ENCODE measurements around the gene PPIG.

PPIG gene

DNA sequence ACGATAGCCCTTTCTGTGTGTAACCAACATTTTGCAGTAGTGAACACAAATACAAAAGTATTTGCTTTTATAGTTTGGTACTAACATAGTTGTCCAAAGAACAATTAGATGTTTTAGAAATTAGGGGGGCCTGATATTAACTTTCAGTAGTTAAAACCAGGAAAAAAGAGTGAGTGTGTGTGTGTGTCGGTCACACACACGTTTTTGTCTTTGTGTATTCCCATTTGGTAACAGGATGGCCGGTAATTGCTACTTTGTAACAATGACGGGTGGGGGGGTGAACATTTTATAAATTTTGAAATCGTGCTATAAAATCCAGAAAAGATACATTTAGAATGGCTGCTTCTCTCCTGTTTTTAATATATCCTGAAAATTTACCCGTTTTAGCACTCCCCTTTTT, 1.5 kb downstream of the PPIG start:
- TF ChIP-seq, protein P1, sequence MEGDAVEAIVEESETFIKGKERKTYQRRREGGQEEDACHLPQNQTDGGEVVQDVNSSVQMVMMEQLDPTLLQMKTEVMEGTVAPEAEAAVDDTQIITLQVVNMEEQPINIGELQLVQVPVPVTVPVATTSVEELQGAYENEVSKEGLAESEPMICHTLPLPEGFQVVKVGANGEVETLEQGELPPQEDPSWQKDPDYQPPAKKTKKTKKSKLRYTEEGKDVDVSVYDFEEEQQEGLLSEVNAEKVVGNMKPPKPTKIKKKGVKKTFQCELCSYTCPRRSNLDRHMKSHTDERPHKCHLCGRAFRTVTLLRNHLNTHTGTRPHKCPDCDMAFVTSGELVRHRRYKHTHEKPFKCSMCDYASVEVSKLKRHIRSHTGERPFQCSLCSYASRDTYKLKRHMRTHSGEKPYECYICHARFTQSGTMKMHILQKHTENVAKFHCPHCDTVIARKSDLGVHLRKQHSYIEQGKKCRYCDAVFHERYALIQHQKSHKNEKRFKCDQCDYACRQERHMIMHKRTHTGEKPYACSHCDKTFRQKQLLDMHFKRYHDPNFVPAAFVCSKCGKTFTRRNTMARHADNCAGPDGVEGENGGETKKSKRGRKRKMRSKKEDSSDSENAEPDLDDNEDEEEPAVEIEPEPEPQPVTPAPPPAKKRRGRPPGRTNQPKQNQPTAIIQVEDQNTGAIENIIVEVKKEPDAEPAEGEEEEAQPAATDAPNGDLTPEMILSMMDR (IDR thresholded peaks at IDR 0.05) = no peak

DNA sequence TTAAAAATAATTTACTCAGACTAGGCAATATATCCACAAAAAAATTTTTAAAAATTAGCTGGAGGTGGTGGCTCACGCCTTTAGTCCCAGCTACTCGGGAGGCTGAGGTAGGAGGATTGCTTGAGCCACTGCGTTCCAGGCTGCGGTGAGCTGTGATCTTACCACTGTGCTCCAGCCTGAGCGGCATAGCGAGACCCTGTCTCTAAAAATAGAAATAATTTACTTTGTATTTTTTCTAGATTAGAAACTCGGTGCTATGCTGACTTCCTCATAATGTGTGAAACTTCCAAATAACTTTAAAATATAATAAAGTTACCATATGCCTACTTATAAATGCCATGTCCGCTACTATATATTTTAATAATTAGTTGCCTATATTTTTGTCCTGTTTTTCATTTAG, 6.7 kb downstream of the PPIG start:
- TF ChIP-seq, protein P1 (IDR thresholded peaks at IDR 0.05) = no peak

DNA sequence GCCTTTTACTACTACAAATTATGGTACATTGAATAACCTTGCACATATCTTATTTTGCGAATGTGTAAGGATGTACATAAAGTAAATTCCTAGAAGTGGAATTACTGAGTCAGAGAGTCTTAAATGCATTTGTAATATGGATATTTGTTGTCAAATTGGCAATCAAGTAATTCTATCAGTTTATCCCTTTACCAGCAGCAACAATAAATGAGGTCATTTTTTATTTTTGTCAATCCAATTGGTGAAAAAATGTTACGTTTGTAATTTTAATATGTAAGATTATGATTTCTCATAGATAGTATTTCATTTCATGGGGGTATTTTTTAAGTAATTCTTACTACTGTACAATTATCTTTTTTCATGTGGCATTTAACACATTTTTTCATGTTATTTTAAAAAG, 14.8 kb downstream of the PPIG start:
- TF ChIP-seq, protein P1 (IDR thresholded peaks at IDR 0.05) = no peak

DNA sequence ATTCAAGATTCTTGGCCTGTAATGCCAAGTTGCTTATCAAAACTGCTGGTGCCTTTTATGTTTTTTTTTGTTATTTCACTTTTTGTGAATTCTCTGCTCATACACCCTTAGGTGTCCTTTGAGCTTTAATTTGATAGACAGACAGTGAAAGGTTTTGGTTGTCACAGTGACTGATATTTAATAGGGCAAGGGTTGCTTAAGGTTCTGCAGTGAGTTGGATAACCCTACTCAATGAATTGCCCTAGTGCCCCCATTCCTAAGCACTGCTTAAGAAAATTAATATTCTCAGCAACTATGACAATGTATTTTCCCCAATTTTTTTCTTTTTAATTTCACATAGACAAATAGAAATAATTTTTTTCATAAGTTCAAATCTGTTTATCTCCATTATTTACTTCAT, 15.4 kb downstream of the PPIG start:
- TF ChIP-seq, protein P1 (IDR thresholded peaks at IDR 0.05) = no peak

DNA sequence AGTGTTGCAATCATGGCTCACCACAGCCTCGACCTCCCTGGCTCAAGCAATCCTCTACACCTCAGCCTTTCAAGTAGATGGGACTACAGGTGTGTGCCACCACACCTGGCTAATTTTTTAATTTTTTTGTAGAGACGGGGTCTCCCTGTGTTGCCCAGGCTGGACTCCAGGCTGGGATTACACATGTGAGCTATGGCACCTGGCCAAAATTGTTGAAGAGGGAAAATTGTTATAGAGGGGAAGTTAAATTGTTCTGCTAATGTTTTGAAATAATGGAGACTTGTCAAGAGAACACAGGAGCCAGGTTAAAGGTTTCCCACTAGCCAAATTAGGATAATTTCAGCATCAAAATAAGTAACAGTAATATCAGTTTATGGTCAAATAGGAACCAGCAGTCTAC, 25.1 kb downstream of the PPIG start:
- TF ChIP-seq, protein P1 (IDR thresholded peaks at IDR 0.05) = no peak

DNA sequence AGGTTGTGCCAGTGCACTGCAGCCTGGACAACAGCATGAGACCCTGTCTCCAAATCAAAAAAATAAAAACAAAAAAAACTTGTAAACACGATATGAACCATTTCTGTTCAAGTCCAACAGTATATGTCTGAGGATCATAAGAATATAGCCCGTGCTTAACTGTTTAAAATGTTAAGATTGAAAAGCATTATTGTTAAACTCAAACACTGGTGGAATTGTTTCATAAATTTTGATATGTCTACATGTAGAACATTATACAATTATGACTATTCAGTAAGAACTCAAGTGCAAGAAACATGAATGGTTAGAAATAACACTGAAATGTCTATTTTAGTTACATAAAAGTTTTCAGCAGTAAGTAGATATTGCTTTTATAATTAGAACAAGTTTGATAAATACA, 29.7 kb downstream of the PPIG start:
- TF ChIP-seq, protein P1 (IDR thresholded peaks at IDR 0.05) = no peak

DNA sequence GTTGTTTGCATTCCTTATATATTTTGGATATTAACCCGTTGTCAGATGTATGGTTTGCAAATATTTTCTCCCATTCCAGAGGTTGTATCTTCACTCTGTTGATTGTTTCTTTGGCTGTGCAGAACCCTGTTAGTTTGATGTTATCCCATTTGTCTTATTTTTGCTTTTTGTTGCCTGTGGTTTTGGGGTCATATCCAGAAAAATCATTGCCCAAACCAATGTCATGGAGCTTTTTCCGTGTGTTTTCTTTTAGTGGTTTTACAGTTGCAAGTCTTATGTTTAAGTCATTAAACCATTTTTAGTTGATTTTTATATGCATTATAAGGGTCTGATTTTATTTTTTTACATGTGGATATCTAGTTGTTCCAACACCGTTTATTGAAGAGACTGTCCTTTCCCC, 35.8 kb downstream of the PPIG start:
- TF ChIP-seq, protein P1 (IDR thresholded peaks at IDR 0.05) = no peak

DNA sequence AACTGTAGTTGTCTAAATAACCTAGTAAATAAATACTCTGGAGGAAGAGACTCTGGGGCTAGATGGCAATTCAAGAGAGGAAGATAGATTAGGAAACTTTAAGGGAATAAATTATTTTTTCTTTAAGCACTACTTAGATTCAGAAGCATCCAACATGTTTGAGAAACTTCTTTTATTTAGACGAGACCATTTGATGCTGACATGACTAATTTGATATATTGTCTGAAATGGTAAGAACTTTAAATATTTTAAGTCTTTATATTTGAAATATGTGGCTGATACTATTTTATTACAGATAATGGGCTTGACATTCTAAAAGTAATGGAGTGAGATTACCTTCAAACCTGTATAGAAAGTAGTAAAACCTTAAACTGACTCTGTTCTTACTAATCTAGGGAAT, 36.4 kb downstream of the PPIG start:
- TF ChIP-seq, protein P1 (IDR thresholded peaks at IDR 0.05) = no peak
